Measurements from ENCODE around the gene PLD1. TPM values are rescaled to one million over a fixed set of nuclear protein-coding genes. Genes with fewer than 3 reads are reported as not detected.
"Not testable (repeated sequence)": the region's sequence is repeated elsewhere in the genome, so short reads cannot be mapped to it uniquely, and the experiment has no call there.

The PLD1 gene
- total RNA-seq, 4 donors from 2014 or later, result 30.9 to 67.9 (median 56.0) TPM

GRCh38 chr3:171817074-171817800 lies 7.0 kb upstream of the PLD1 start:
- no peaks in the 10 kb centered on the region for H3K27me3 ChIP-seq
- DNase-seq, result no peak
- no peak overlapping the region for H3K4me3 ChIP-seq
- no peaks in the 10 kb centered on the region for H3K36me3 ChIP-seq
- no peaks in the 10 kb centered on the region for H3K4me1 ChIP-seq
- H3K27ac ChIP-seq, result no peak overlapping the region
- intact Hi-C loops (cut with DNase I), result no loop called here
- no peak for TF ChIP-seq CTCF (IDR thresholded peaks at IDR 0.05)
- TF ChIP-seq POLR2A (IDR thresholded peaks at IDR 0.05), result no peak
- H3K9me3 ChIP-seq, result no peaks in the 10 kb centered on the region
- 76 to 80% methylated on average over 4 of the region's 4 CpGs for WGBS, 2 donors

GRCh38 chr3:171815973-171816595 lies 5.8 kb upstream of the PLD1 start:
- no peaks in the 10 kb centered on the region for H3K9me3 ChIP-seq
- intact Hi-C loops (cut with DNase I), result no loop called here
- H3K27ac ChIP-seq, result no peak overlapping the region
- 29 to 43% methylated on average over 2 of the region's 2 CpGs for WGBS, 2 donors
- TF ChIP-seq CTCF (IDR thresholded peaks at IDR 0.05), result no peak
- TF ChIP-seq POLR2A (IDR thresholded peaks at IDR 0.05), result no peak
- no peak overlapping the region for H3K4me3 ChIP-seq
- no peaks in the 10 kb centered on the region for H3K27me3 ChIP-seq
- H3K36me3 ChIP-seq, result no peaks in the 10 kb centered on the region
- DNase-seq, result no peak
- H3K4me1 ChIP-seq, result peaks cover 3 to 11% (median 3%) of the 10 kb centered on the region in 3 donors

- H3K4me3 ChIP-seq; H3K9me3 ChIP-seq; intact Hi-C loops (cut with DNase I); H3K36me3 ChIP-seq; DNase-seq; H3K27me3 ChIP-seq; H3K27ac ChIP-seq: not testable (repeated sequence)
- 92 to 95% methylated on average over 5 to 6 of the region's 6 CpGs for WGBS, 2 donors
- H3K4me1 ChIP-seq, result peaks cover 5 to 23% (median 10%) of the 10 kb centered on the region in 3 donors
These were observed 4.4 kb upstream of the PLD1 start for GRCh38 chr3:171814662-171815061.

- DNase-seq, result no peak
- H3K27me3 ChIP-seq, result no peaks in the 10 kb centered on the region
- no peaks in the 10 kb centered on the region for H3K36me3 ChIP-seq
- H3K9me3 ChIP-seq, result no peaks in the 10 kb centered on the region
- H3K27ac ChIP-seq, result peak overlapping the region in 2 of 4 donors; percentile 21 to 30
- no peak overlapping the region for H3K4me3 ChIP-seq
- H3K4me1 ChIP-seq, result peaks cover 5 to 30% (median 10%) of the 10 kb centered on the region in 3 donors
- intact Hi-C loops (cut with DNase I), result no loop called here
- WGBS, 2 donors, result 57 to 60% methylated on average over 4 of the region's 4 CpGs
- TF ChIP-seq POLR2A (IDR thresholded peaks at IDR 0.05), result no peak
- no peak for TF ChIP-seq CTCF (IDR thresholded peaks at IDR 0.05)
These were observed 3.7 kb upstream of the PLD1 start for GRCh38 chr3:171813897-171814460.

- no peaks in the 10 kb centered on the region for H3K27me3 ChIP-seq
- intact Hi-C loops (cut with DNase I), result no loop called here
- no peaks in the 10 kb centered on the region for H3K9me3 ChIP-seq
- H3K4me3 ChIP-seq, result no peak overlapping the region
- no peak for TF ChIP-seq CTCF (IDR thresholded peaks at IDR 0.05)
- TF ChIP-seq POLR2A (IDR thresholded peaks at IDR 0.05), result no peak
- no peak for DNase-seq
- peaks cover 5 to 35% (median 10%) of the 10 kb centered on the region in 3 donors for H3K4me1 ChIP-seq
- WGBS, 2 donors, result 90% methylated on average over 3 of the region's 3 CpGs
- H3K36me3 ChIP-seq, result no peaks in the 10 kb centered on the region
- H3K27ac ChIP-seq, result peak overlapping the region in 2 of 4 donors; percentile 21 to 30
These were observed 3.1 kb upstream of the PLD1 start for GRCh38 chr3:171813278-171813896.

Data from esophagus squamous epithelium (tissue), 5 donors.